HG03066 (cell line): ENCODE data around the gene CTNNBIP1.

Experiments used
- ATAC-seq: cut with Tn5 transposase; IDR thresholded peaks from one replicate; pipeline ENCODE4 v1.9.1; 2021; ENCODE audit warnings: low read depth; ENCODE audit not compliant: unreplicated experiment

The CTNNBIP1 gene

DNA sequence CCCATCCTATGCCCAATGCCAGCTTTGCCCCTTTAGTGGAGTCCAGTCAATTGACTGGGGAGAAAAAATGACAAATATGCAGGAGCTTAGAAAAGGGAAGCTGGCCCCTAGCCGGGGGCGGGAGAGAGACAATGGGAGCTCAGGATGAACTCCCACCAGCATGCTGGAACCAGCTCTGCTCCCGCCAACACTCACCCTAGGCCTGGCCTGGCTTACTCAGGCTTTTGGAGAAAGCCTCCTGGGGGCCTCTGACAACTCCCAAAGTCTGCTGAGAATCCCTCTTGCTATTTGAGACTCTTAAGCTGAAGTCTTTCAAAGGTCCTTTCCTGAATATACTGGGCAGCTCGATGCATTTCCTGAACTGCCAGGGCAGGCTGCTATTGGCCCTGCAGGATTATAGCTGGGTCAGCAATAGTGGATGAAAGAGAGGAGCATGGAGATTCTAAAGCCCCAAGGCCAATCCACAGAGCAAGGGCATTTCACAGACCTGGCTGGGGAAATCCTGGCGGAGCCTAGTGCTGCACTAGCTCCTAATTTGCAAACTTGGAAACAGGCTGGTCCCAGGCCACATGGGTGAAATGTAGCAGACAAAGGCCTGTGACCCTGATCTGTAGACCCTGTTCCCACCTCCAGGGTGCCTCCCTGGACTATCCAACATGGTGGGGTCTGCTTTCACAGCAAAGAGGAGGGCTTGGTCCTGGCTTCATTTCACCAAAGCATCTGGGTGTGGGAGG, 50.6 kb downstream of the CTNNBIP1 start:
- ATAC-seq, result no peak

GRCh38 chr1:9858293-9859035, 51.6 kb downstream of the CTNNBIP1 start:
- ATAC-seq, result no peak

- ATAC-seq, result no peak
These were observed 54.9 kb downstream of the CTNNBIP1 start for GRCh38 chr1:9855186-9855585.

DNA sequence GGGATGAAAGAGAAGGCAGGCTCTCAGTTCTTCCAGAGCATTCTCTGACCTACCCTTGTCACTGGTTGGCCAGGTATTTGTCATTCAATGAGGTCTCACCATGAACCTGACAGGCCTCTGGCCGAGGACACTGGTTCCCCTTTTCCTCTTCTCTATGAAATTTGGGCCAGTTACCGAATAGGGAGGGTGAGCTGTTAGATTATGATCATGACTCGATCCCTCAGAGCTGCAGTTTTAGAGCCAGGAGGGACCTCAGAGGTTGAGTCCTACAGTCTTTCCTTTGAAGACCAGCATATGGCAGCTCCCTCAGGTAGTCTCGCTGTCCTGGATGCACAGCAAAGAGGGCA, 56.8 kb downstream of the CTNNBIP1 start:
- ATAC-seq, result no peak

DNA sequence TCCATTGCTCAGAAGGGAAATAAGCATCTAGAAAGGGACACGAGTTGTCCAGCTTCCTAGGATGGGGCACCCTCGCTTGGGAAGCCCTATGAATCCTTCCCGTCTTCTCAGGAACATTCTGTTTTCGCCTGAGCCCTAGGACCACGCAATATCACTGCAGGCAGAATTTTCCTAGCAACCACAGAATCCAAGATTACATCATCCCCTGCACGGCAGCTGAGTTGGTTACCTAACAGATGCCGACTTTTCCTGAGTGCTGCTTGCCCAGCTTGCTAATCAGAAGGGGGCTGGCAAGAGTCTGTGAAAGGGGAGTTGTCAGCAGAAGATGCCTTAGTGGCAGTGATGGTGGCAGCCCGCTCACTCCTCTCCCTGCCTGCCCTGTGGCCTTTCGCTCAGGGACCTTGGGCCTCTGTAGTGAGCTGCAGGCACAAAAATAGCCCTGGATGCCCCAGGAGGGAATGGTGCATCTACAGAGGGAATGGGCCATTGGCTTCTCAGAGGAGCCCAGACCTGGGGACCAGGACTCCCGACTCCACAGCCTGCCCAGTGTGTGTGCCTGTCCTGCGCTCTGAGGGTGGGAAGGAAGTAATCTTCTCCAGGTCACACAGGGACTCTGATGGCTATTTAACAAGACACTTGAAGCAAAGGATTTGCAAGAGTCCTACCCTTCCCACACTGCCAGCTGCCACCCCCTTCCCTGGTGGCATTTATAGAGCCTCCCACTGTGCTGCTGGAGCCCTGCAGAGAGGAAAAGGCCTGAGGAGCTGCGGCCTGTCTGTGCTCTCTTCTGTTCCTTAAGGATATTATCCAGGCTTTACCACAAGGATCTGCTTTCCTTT, 57.4 kb downstream of the CTNNBIP1 start:
- ATAC-seq, result no peak

- no peak for ATAC-seq
These were observed 58.1 kb downstream of the CTNNBIP1 start for GRCh38 chr1:9852004-9852403.

DNA sequence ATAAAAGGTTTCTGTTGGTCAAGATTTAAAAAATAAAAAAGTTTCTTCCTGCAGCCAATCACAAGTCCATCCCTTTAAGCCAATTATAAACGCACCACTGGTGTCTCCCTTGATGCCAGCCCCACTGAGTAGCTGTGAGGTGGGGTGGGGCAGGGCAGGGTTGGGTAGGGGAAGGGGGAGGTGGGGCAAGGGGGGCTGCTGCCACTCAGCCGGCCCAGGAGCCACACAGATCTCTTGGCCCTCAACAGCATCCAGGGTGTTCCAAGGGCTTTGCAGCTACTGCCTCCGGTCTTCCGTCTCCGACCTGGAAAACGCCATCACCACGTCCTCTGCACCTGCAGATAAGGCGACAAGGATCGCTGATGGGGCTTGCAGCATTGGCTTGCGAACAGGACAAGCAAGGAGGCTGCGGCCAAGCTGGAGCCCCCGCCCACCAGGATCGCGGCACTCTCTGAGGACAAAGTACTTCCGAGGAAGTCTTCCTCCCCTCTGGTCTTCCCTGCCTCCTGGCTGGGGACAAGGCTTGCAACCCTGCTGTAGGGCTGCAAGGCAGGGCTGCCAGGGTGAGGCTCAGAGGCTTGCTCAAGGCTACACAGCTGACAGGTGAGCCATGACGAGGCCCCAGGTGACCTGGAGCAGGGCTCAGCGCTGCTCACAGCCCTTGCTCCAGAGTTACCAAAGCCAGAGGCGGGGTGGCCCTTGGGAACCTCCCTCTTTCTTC, 59.5 kb downstream of the CTNNBIP1 start:
- no peak for ATAC-seq

GRCh38 chr1:9849691-9850441, 60.2 kb downstream of the CTNNBIP1 start:
- no peak for ATAC-seq

- no peak for ATAC-seq
These were observed 62.0 kb downstream of the CTNNBIP1 start for GRCh38 chr1:9848022-9848421.

GRCh38 chr1:9847269-9847668, 62.8 kb downstream of the CTNNBIP1 start:
- ATAC-seq, result no peak

- no peak for ATAC-seq
These were observed 63.4 kb downstream of the CTNNBIP1 start for GRCh38 chr1:9846611-9847171.

DNA sequence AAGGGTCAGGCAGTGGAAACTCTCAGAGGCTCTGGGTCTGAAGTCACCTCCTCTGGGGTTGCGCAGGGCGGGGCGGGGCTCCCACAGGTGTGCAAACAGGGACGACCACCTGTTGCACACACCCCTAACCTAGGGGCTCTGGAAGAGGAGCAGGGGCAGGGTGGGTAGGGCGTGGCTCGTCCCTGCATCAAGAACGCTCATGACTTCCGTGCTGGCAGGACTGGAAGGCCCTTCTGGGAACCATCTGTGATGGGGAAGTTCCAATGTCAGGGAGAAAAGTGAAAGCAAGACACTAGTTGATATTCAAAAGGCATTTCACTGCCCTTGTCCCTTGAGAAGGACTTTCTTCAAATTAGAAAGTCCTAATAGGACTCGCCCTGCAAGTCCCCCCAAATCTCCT, 64.2 kb downstream of the CTNNBIP1 start:
- ATAC-seq, result no peak

- no peak for ATAC-seq
These were observed 65.3 kb downstream of the CTNNBIP1 start for GRCh38 chr1:9844756-9845155.

GRCh38 chr1:9844106-9844505, 66.0 kb downstream of the CTNNBIP1 start:
- ATAC-seq, result no peak

DNA sequence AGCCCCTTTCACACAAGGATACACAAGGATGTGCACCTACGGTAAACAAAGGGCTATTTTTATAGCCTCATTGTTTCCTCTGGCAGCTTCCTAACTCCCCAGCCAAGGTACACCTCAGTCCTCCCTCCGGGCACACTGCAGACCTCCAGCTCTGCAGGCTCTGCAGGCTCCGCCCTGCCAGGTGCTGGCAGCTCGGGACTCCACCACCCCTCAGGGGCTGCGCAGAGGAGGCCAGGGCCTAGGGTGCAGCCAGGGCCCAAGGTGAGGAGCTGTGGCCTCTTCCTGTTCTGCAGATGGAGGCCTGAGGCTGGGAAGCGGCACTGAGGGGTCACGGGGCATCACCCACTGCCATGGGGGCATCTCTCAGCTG, 66.5 kb downstream of the CTNNBIP1 start:
- no peak for ATAC-seq

- ATAC-seq, result no peak
These were observed 67.1 kb downstream of the CTNNBIP1 start for GRCh38 chr1:9842781-9843575.

- no peak for ATAC-seq
These were observed 67.9 kb downstream of the CTNNBIP1 start for GRCh38 chr1:9842073-9842711.

- no peak for ATAC-seq
These were observed 68.6 kb downstream of the CTNNBIP1 start for GRCh38 chr1:9841460-9841859.
